GM11168 (cell line): ENCODE data around the gene RFX6.
"Not testable (repeated sequence)": the region's sequence is repeated elsewhere in the genome, so short reads cannot be mapped to it uniquely, and the experiment has no call there.

ENCODE experiments used
- in situ Hi-C: fragments of 300-500 bp; cut with MboI; formaldehyde crosslinking; loops from one replicate; pipeline ENCODE4 v1.12.0; 2022; ENCODE audit warnings: low sequenced_read_pairs; ENCODE audit not compliant: unreplicated experiment

RFX6 gene, protein sequence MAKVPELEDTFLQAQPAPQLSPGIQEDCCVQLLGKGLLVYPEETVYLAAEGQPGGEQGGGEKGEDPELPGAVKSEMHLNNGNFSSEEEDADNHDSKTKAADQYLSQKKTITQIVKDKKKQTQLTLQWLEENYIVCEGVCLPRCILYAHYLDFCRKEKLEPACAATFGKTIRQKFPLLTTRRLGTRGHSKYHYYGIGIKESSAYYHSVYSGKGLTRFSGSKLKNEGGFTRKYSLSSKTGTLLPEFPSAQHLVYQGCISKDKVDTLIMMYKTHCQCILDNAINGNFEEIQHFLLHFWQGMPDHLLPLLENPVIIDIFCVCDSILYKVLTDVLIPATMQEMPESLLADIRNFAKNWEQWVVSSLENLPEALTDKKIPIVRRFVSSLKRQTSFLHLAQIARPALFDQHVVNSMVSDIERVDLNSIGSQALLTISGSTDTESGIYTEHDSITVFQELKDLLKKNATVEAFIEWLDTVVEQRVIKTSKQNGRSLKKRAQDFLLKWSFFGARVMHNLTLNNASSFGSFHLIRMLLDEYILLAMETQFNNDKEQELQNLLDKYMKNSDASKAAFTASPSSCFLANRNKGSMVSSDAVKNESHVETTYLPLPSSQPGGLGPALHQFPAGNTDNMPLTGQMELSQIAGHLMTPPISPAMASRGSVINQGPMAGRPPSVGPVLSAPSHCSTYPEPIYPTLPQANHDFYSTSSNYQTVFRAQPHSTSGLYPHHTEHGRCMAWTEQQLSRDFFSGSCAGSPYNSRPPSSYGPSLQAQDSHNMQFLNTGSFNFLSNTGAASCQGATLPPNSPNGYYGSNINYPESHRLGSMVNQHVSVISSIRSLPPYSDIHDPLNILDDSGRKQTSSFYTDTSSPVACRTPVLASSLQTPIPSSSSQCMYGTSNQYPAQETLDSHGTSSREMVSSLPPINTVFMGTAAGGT

DNA sequence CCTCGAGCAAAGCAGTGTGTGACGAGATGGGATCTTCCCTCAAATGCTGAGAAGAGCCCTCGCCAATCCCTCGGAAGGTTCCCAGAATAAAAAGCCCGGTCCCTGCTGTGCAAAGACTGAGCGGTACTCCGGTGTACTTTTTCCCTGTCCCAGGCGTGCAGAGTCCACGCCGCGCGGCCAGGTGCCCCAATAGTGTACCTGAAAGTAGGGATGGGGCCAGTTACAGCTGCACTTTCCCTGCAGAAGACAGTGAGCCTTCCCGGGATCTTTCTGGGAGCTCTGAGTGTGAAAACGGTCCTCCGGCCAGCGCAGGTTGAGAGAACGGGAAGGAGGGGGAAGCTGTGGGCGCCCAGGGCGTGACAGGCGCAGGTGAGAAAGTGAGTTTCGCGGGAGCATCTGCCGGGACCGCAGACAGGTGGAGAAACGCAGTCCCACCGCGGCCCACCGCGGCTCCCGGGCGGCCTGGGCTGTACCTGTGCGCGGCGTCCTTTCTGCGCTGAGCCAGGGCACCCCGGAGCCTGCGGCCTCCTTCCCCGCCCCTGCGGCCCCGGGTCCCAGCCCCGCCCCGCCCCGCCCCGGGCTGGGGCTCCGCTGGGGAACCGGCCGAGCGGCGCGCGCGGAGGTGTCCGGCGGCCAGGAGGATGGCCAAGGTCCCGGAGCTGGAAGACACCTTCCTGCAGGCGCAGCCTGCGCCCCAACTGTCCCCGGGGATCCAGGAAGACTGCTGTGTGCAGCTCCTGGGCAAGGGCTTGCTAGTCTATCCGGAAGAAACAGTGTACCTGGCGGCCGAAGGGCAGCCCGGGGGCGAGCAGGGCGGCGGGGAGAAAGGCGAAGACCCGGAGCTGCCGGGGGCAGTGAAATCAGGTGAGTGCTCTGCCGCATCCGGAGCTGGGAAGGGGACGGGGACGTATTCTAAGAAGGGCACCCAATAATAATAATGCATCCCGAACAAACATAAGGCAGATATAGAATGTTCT, at the start of gene RFX6:
RFX6 (plus strand) TSS at position 608 of the 977 bp plus-strand sequence; CDS start at position 642, 34 bp downstream.
- in situ Hi-C loops = no loop called here

DNA sequence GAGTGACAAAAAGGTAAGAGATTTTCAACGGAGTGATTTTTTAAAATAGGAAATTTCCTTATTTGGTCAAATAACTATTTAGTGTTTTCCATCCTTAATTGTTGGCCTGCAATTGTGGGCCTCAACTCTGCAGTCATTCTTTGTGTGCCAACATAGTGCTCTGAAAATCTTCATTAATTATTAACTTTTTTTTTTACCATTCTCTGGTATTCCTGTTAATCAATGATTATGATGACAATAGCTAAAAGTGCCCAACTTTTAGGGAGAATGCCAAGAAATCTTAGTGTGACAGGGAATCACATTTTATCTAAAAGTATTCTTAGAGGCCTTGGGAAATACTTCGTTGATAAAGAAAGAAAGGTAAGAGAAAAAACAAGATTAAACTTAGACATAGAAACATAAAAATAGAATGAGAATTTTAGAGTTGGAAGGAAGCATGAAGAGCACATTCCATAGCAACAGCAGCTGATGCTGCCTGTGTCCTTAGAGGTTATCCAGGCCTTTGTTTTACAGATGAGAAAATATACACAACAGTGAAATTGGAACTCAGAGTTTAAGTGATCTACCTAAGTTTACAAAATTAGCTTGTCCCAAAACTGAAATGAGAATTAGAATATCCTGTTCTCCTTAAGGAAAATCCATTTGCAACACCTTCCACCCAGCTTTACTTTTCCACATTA, 49.3 kb upstream of the RFX6 start:
- in situ Hi-C loops = no loop called here

DNA sequence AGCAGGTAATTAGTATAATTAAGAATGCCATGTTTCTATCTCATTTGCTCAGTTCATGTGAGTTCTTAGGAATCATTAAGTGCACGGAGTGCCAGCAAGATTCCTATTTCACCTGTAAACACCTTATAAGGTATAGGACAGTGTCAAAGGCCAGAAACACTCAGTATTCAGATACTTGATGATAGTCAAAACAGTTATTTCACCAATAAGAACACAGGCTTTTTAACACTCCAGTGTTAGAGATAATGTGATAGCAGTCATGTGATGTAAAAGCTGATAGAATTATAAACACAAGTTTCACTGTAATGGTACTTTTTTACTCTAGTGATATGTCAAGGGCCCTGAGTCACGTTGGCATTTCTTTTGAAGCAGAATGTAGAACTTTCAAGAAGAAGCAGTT, 48.1 kb upstream of the RFX6 start, which contains the start of gene GPRC6A:
GPRC6A (minus strand) TSS at position 101 of the 400 bp plus-strand sequence; CDS start at position 31, 70 bp downstream.
- in situ Hi-C loops = no loop called here

DNA sequence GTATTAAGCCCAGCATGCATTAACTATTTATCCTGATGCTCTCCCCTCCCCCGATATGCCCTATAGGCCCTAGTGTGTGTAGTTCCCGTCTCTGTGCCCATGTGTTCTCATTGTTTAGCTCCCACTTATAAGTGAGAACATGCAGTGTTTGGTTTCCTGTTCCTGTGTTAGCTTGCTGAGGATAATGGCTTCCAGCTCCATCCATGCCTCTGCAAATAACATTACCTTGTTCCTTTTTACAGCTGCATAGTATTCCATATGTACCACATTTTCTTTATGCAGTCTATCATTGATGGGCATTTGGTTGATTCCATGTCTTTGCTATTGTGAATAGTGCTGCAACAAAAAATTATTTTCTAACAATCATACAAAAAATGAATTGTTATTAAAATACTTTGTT, 42.5 kb upstream of the RFX6 start:
- in situ Hi-C loops = not testable (repeated sequence)

DNA sequence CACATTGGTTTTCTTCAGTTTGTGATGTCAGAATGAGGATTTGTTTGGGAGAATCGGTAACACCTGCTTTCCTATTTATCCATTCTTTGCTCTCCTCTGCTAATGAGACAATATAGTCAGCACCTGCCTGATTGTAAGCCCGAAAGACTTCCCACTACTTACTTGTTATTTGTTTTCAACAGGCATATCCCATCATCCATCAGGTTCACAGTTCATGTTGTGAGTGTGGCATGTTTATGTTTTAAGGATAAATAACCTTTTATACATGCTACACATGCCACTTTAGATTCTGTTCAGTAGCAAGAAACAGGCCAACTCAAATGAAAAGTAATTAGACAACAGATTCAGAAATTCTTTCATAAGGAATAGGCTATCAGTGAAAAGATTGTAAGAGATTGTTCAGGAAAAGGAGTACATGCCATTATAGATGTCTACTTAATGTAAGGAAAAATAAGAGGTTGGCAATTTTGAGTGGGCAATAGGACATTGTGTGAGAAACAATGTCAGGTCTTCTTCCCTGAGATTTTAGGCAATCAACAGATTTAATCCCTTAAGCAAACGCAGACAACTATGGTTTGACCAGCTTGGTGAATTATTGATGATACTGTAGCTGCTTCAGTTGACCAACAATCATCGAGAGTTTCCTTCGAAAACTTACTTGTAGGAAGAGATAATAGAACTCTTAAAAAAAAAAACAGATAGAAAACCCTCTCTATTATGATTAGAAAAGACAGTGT, 40.3 kb upstream of the RFX6 start:
- in situ Hi-C loops = no loop called here

DNA sequence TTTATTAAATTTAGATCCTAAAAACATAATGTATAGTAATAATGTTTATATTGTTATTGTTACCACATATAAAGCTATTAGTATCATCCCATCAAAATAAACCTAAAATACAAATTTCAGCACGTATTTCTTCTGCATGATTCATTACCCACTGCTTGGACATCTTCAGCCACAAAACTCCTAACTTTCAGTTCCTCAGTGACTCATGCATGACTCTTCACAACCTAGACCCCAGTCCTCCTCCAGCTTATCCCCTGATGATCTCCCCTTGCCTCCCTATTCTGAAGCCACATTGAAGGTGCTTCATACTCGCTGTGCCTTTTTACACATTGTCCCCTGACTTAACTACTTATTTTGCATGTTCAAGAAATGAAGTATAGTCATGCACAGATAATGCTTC, 37.0 kb upstream of the RFX6 start:
- in situ Hi-C loops = no loop called here

DNA sequence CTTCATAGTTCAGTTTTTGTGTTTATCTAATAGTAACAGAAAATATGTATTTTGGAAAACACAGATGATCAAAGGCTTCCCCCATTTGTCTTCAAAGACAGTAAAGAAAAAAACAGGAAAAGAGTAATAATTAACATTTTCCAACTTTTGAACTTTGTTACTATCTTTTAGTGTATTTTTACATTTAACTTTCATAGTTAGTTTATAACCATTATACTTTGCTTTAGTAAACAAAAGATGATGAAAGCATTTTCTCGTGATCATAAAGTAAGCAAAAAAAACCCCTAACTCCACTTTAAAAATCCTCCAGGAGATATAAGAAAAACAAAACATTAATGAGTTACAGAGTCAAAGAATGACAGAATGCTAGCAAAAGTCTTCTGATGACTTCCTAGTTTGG, 34.6 kb upstream of the RFX6 start:
- in situ Hi-C loops = no loop called here

DNA sequence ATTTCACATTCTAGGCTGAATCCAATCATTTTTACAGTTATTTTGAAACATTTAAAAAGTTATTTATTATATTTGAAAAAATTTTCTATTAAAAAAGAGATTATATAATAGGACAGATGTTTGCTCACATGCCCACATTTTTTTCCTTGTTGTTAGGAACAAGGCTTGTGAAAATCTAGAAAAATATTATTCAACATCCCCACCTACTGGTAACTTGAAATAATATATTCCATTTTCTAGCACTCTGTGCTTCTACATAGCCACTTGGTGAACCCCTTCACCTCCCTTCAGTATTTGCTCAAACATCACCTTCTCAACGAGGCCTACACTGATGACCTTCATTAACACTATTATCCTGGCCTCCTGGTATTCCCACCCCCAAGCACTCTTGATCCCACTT, 29.8 kb upstream of the RFX6 start:
- in situ Hi-C loops = no loop called here

DNA sequence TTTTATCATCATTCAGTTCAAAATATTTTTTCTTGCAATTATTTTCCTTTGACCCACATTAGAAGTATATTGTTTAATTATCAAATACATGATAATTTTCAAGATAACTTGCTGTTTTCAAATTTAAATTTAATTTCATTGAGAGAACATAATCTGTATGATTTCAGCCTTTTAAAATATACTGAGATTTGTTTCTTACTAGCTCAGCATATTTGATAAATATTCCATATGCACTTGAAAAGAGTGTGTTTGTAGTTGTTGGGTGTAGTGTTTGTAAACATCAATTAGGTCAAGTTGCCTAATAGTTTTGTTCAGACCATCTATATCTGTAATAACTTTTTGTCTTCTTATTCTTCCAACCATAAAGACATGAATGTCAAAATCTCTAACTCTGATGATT, 19.0 kb upstream of the RFX6 start:
- in situ Hi-C loops = no loop called here

DNA sequence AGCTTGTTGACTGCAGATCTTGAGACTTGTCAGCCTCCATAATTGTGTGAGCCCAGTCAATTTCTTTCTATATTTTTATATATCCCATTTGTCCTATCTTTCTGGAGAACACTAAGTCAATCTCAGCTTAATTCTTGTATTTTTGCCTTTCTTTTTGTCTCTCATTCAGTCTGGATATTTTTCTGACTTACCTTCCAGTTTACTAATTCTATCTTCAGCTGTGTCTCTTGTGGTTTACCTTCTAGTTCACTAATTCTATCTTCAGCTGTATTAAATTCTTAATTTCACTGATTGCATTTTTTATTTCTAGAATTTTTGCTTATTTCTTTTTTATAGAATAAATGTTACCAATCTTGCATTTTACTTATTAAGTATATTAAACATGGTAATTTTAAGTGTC, 17.8 kb upstream of the RFX6 start:
- in situ Hi-C loops = no loop called here

DNA sequence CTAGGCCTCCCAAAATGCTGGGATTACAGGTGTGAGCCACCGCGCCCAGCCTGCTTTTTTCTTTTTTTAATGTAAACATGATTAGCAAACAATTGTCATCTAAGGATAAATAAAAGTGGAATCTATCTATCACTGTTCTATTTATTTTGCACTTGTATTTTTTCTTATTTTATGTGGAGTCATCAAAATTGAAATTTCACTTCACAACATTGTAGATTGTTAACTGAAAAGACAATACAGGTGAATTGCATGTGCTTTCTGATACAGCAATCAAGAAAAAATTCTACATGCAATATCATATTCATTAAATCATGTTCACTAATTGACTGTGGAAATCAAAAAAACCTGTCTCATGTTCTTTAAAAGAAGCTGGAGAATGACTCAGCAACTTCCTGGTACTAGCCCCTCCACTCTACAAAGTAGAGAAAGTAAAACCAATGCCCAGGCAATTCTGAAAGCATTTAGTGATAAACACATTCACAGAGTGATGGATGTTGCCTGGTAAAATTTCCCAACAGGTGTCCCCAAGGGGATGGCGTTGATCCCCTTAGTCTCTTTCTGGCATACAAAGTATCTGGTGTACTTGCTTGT, 10.7 kb upstream of the RFX6 start:
- in situ Hi-C loops = no loop called here

DNA sequence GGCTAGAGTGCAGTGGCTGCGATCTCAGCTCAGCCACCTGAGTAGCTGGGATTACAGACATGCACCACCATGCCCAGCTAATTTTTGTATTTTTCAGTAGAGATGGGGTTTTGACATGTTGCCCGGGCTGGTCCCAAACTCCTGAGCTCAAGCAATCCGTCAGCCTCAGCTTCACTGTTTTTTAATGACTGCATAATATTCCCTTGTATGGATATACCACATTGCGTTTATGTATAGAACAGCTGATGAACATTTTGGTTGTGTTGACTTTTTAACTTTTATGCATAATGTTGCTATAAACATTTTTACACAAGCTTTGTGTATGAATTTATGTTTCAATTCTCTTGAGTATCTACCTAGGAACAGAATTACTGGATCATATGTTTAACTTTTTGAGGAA, 4.3 kb upstream of the RFX6 start:
- in situ Hi-C loops = no loop called here

DNA sequence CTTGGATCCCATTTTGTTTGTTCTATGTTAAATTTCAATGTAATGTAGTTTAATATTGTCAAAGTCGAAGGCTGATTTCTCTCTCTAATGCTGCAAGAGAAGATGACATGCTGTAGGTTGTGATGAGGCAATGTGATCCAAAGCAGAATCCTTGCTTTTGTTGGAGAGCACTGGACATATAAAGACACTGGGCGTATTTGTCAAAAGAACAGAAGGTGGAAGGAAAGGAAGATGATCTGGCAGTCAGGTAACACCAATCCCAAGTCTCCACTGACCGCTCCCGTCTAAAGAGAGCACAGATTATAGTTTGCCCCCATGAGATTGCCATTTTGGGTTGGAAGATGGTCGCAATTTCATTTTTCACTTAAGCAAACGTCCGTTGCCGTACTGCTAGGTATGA, 935 bp upstream of the RFX6 start:
- in situ Hi-C loops = no loop called here

DNA sequence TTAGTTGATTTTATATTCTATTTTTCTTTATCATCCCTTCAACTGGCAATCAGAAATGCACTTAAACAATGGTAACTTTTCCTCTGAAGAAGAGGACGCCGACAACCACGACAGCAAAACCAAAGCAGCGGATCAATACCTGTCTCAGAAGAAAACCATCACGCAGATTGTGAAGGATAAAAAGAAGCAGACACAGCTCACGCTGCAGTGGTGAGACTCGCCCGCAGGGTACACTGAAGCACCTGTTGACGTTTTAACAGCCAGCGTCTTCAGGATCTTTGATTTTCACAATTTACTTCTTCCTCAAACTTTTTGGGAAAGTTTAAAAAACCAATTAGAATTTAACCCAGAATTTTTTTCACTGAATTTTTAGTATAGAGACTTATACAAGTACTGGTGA, 701 bp downstream of the RFX6 start:
- in situ Hi-C loops = no loop called here

DNA sequence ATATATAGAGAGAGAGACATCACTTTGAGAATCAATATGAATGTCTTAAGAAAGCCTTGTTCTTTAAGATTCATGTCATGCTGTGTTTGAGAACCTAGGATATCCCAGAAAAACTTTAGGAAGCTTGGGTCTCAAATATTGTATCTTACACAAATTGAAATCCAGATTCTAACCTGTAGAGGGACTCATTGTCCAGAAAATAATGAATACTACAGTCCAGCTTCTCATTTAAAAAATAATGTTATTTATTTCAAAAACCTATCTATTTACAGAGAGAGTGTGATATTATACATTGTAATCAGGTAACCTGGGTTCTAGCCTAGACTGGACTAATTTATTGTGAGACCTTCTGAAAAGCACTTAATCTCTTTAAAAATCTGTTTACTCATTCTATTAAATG, 4.2 kb downstream of the RFX6 start:
- in situ Hi-C loops = no loop called here

DNA sequence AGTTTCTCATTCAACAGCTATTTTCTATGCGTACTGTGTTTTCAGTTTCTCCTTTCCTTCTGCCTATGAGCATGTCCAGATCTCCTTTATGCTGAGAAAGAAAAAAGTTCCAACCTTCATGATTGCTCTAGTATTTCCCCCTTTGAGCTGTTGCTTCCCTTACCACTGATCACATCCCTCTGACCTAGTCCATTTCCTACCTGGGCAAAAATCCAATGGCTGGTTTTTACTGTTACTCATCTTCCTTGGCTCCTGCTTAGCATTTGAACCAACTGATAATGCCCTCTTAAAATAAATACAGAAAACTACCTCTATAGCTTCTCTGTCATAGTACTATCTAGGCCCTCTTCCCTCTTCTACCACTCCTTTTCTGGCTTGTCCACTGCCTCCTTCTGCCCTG, 6.0 kb downstream of the RFX6 start:
- in situ Hi-C loops = no loop called here

DNA sequence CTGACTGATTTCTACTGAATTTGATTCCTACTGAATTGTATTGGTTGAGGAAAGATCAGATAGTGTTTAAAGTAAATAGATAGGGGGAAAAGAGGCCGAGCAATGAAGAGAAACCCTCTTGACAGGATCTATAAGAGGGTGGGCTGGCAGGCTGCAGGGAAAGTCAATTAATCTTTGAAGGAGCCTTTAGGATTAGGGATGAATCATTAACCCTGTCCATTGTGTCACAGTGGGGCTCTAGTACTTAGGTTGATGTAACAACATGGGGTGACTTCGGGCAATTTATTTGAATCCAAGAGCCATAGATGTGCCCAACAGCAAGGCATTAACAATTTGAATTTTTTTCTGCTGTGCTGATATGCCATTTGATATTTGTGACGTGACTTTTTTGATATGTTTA, 7.5 kb downstream of the RFX6 start:
- in situ Hi-C loops = no loop called here

DNA sequence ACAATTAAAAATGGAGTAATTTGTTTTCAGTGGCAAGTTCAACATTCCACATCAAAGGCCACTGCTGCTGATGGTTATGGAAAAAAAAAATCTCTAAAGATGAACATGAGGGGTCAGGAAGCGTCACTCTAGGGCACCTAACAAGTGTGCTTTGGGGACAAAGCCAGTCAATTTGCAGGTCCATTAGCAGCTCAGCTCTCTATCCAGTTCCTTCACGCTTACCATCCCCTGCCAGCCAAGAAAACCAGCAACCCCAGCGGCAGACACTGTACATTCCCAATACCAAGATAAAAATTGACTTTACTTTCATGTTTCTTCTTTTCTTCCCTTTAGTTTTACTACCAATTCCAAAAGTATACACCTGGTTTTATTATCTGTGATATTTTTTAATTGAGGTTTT, 10.1 kb downstream of the RFX6 start:
- in situ Hi-C loops = no loop called here

DNA sequence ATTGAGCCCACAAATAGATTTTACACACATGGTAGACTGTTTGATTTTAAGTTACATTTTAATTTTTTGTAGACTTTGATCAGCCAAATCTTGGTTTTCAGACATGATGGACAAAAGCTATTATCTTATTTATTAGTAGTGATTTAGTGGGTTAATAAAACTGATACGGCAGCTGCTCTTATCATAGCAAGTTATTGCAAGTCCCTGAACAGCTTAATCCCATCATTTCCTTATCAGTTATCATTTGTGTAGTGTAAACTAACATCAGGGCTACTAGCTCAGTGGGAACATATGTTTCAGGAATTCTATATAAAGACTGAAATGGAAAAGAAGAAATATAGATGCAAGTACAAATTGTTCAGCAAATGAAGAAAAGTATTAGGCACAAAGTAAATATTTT, 10.9 kb downstream of the RFX6 start:
- in situ Hi-C loops = no loop called here
